Measurements from ENCODE around the gene USH1G.

GRCh38 chr17:74971842-74972106 is 48.7 kb upstream of the USH1G start:
- TF ChIP-seq POLR2A (IDR thresholded peaks at IDR 0.05; ENCODE audit: extremely low read depth, insufficient read length) (no peak), CTCF (IDR thresholded peaks at IDR 0.05; ENCODE audit: low read depth, low read length) (no peak), MYC (IDR thresholded peaks at IDR 0.05; ENCODE audit: low read depth, low read length) (no peak), MAX (IDR thresholded peaks at IDR 0.05; ENCODE audit: low read depth, low read length) (no peak)
